Hepatic stellate cell (primary cell): ENCODE results near the gene HDAC2.
"Not testable (repeated sequence)": the region's sequence is repeated elsewhere in the genome, so short reads cannot be mapped to it uniquely, and the experiment has no call there.

Source experiments
- DNase-seq: peaks from one replicate; pipeline ENCODE4 v3.0.0; 2011; ENCODE audit warnings: low spot score

Gene HDAC2

DNA sequence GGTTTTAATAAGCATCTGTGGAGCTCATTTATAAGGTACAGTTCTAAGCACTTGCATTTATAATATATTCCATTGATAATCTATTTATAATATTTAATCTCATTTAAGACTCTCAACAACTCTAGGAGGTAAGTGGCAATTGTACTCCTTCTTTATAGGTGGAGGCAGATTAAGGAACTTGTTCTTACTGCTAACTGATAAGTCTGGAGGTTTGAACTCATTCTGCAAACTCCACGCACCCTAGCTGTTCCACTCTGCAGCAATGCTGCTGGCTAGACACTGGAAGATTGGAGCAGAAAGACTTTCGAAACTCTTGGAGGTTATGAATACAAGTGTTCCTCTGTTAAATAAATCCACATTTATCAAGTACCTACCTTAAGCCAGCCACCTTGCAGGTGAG lies 793 bp upstream of the HDAC2 start:
- DNase-seq, result no peak

DNA sequence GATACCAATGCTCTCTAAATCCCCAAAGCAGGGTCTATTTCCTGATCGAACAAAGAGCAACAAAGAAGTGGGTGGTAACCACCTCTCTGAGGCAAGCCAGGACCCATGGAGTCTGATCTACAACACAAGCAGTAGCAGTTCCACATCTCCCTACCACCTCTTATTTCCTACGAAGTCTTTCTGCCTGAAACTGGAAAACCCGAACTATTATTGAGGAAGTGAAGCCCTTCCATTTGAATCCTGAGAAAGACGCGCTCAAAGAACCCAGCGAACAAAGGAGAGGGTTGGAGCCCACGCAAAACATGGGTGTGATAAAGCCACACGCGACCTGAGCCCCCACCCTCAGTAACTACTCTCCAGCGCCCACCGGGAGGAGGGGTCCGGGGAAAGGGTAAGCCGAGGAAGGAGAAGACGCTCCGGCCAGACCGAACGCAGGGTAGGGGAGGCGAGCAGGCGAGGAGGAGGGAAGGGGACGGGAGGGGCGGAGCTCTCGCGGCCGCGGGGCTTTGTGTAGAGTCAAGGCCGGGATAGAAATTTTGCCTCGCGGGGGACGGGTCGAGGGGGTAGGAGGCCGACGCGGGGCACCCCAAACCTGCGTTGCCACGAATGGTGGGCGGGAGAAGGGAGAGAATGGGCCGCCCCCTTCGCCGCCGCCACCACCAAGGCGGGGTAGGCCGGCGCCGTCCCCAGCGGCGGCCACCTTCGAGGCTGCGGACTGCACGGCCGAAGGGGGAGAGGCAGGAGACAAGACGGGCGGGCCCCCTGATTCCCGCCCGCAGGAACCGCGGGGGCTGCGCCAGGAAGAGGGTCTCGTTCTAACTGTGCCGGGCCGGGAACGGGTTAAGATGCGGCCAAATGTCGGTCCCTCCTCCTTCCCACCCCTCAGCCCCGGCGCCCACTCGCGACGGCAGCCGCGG lies 802 bp downstream of the HDAC2 start:
- peak; percentile 37 for DNase-seq

DNA sequence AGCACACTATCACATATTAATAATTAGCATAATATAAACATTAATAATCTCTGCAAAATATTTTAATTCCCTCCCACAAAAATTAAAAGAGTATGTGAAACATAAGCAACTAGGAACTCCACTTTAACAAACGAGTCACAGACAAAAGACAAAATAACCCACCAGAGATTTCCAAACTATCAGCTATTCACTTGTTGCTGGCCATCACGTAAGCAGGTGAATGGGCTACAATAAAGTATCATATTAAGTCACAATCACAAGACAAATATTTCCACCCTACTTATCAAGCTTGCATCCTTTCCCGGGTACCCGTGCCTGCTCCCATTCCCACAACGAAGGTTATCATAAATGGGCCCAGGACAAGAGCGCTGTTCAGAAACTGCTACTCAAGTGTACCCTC lies 2.5 kb downstream of the HDAC2 start:
- no peak for DNase-seq

DNA sequence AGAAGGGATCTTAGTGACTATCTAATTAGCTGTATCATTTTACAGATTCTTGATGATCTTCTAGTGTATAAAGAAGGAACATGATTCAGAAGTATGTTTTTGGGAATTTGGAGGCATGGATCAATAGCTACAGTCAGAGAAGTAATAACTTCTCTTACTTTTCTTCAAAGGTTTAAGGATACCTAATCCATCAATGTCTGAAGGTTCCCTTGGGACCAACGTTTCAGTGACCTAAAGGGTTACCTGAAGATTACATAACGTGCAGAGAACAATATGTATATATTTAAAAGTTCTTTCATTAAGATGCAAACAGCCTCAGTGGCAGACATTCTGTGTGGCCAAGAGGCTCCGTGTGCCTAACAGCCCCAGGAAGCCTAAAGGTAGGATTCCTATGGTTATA lies 3.2 kb downstream of the HDAC2 start:
- no peak for DNase-seq

DNA sequence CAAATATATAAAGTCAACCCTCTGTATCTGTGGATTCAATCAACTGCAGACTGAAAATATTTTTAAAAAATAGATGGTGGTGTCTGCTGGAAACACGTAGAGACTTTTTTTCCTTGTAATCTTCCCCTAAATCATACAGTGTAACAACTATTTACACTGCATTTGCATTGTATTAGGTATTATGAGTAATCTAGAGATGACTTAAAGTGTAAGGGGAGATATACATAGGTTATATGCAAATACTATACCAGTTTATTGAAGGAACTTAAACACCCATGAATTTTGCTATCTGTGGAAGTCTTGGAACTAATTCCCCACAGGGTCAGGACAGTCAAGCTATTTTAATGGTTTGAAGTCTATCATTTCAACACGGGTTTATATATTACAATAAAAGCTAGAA lies 10.2 kb downstream of the HDAC2 start:
- DNase-seq, result no peak

DNA sequence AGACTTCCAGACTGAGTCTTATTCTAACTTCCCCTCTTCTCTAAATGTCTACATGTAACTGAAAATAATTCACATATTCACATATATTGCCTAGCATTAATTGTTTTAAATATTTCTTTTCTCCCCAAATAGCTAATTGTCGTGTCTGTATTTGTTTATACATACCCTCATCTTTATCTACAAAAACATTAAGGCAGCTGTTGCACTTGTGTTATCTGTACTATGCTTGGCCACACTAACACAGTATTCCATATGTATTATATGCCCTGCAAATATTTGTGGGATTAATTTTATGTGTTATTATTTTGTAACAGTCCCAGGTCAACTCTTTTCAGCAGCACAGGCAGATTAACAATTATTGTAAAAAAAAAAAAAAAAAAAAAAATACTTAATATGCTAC lies 11.7 kb downstream of the HDAC2 start:
- DNase-seq, result no peak

DNA sequence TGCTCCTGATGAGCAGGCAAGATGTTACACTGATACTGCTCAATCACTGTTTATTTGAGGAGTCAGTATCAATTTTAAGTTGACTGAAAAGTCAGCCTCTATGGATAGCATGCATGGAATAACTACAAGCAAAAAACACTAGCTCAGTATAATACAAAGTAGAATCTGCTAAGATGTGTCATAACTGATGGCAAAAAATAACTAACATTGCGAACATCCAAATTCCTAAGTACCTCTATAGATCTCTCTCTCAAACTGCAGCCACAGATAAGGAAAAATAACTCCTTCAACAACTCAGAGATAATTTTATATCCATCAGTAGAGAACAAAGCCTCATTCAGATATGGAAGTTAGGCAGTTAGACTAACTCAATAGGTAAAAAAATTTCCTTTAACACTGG lies 16.3 kb downstream of the HDAC2 start:
- DNase-seq, result no peak

DNA sequence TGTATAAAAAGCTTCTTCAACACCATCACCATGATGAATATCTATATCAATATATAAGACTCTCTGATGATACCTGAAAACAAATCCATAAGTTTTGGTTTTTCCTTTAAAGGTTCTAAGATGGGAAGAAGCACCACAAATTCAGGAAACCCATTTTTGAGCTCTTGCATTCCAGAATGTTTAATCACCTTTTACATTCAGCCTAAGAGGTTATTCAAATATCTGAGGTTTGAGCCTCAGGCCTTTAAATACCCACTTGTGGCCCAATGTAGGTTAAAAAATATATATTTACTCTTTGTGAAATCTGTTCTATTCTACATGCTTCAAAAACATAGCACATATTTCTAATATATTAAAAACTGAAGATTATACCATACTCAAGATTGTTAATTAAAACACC lies 17.6 kb downstream of the HDAC2 start:
- peak; percentile 8 for DNase-seq

DNA sequence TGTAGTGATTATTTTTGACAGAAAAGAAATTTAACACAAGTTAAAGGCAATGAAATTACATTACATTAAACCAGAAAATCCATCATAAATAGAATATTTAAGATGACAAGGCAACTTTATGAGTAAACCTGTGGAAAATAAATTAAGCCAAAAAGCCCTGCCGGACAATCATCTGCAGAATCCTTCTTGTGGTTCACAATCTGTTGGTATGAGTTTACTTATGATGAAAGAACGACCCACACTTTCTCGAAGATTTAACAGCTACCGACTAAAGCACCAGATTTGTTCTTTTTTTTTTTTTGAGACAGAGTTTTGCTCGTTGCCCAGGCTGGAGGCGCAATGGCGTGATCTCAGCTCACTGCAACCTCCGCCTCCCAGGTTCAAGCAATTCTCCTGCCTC lies 21.4 kb downstream of the HDAC2 start:
- DNase-seq, result no peak

DNA sequence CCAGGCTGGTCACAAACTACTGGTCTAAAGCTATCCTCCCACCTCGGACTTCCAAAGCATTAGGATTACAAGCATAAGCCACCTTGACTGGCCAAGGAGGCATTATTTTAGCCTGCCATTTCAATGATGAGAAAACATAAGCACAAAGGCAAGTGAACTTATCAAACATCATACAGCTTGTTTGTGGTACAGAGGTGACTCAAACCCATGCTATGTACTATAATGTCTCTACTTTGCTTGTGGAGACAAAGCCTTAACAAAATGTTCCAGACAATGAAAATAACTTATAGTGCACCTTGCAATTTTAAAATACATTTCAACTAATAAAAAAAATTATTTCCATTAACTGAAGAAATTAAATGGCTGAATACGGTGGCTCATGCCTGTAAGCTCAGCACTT lies 26.2 kb downstream of the HDAC2 start:
- DNase-seq, result no peak

DNA sequence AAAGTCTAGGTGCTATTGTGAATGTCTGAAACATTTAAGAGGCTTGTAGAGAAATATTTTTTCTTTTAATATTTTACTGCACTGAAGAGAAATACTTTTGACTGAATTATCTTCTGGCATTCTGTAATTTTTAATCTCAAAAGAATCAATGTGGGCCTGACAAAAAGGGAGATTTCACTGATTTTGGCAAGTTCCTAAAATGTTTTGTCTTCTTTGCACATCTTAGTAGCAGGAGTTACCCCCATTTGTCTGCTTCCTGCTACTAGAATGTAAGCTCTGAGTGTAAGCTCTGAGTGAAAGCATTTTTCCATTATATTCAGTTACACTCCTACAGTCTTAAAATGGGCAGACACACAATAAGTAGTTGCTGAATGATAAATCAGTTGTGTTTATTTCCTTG lies 31.1 kb downstream of the HDAC2 start:
- no peak for DNase-seq

DNA sequence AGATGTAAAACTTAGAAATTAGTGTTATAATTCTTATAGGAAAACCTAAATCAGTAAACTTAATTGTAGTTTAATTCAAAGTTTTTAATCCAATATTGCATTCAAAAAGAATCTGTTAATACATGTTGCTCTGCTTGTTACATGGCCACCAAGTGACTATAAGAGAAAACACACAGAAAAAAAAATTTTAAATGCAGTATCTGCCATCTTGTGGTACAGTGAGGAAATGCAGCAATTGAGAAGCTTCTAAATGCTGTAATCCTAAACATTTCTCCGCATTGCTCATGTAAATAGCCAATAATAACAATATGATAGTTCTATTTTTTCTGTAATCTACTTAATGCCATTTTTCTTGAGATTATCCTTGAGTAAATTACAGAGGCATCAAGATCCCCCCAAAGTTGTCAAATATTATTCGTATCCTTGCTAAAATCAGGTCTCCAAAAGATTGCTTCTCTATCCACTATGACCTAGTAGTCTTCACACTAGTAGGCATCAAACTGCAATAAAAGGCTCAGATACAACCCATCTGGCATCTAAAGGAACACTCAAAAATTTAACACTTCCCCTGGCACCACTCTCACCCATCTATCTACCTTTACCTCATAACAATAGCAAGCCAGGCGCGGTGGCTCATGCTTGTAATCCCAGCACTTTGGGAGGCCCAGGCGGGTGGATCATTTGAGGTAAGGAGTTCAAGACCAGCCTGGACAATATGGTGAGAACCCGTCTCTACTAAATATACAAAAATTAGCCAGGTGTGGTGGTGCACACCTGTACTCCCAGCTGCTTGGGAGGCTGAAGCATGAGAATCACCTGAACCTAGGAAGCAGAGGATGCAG lies 34.6 kb downstream of the HDAC2 start:
- peak; percentile 36 for DNase-seq

DNA sequence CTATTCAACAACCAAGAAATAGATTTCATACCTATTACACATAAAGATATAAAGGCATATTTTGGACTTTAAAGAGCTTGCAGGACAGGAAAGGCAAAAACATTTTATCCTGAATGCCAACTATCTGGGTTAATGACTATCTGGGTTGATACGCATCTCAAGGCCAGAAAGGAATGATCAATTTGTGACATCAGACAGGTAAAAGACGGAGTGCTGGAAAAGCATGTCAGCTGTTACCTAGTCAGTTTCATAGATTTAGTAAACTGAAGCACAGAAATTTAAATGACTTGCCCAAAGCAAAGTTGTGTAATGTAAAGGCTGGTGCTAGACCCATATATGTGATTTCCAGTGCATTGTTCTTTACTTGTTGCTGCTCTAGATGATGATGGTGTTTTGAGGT lies 36.8 kb downstream of the HDAC2 start:
- DNase-seq, result no peak

DNA sequence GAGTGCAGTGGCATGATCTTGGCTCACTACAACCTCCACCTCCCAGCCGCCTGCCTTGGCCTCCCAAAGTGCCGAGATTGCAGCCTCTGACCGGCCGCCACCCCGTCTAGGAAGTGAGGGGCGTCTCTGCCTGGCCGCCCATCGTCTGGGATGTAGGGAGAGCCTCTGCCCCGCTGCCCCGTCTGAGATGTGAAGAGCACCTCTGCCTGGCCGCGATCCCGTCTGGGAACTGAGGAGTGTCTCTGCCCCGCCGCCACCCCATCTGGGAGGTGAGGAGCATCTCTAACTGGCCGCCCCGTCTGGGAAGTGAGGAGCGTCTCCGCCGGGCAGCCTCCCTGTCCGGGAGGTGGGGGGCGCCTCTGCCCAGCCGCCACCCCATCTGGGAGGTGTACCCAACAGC lies 39.0 kb downstream of the HDAC2 start:
- DNase-seq, result not testable (repeated sequence)

DNA sequence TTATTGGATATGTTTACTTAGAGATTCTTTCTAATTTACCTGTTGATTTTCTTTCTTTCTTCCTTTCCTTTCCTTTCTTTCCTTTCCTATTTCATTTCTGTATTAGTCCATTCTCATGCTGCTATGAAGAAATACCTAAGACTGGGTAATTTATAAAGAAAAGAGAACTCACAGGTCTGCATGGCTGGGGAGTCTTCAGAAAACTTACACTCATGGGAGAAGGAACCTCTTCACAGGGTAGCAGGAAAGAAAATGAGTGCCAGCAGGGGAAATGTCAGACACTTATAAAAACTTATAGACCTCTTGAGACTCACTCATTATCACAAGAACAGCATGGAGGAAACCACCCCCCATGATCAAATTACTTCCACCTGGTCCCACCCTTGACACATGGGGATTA lies 40.8 kb downstream of the HDAC2 start:
- no peak for DNase-seq

DNA sequence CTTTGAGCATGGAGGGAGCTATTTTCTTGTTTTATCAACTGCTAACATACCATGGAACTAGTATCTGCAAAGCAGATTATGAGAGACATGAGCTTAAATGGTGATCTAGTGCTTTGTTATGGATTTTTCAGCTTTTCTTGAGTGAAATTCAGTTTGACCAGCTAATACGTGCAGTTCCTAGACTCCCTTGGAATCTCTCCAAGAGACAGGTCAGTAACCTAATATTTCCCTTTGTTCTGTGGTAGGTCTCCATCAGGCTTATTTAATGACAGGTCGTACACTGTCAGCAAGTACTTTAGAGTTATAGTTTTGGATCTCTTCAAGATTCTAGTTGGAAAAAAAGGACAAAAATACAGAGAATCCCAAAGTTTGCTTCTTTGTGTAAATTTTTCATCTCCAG lies 43.9 kb downstream of the HDAC2 start:
- DNase-seq, result no peak

DNA sequence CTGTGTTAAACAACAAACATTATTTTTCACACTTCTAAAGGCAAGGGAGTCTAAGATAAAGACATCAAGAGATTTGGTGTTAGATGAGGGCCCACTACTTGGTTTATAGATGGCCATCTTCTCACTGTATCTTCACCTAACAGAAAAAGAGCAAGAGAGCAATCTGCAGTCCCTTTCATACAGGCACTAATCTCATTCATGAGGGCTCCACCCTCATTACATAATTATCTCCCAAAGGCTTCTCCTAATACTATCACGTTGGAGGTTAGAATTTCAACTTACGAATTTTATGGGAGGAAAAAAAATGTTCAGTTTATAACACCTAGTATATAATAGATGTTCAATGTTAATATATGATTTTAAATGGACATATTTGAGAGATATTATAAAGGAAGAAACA lies 45.6 kb downstream of the HDAC2 start:
- no peak for DNase-seq

DNA sequence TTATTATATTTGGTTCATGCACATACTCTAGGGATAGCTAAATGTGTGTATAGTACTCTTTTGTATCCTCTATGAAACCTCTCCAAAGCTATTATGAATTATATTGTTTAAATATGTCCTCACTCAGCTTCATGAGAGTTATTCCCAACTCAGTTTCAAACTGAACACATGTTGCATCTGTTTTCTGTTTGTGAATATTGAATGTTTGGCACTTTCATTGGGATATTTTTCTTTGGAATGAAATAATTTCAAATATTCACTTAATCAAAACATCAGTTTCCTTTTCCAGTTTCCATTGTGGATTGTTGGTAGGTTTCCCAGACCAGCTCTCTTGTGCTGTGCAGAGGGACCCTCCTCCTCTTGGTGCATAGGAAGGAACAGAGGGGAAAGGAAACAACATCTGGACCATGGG lies 46.6 kb downstream of the HDAC2 start:
- no peak for DNase-seq

DNA sequence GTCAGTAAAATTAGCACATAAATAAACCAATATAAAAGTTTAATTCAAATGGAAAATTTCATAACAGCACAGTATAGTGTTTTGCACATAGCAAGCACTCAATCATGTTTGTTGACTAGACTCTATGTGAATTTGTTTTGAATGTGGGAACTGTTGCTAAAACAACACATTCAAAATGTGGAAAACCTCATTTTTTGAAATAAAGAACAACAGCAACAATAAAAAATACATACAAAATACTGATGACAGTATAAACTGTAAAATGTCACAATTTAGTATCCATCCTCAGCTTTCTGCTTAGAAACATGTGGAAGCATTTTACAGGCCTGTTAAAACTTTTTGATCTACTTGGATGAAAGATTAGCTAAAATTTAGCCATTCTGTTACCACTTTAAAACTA lies 47.4 kb downstream of the HDAC2 start:
- no peak for DNase-seq

DNA sequence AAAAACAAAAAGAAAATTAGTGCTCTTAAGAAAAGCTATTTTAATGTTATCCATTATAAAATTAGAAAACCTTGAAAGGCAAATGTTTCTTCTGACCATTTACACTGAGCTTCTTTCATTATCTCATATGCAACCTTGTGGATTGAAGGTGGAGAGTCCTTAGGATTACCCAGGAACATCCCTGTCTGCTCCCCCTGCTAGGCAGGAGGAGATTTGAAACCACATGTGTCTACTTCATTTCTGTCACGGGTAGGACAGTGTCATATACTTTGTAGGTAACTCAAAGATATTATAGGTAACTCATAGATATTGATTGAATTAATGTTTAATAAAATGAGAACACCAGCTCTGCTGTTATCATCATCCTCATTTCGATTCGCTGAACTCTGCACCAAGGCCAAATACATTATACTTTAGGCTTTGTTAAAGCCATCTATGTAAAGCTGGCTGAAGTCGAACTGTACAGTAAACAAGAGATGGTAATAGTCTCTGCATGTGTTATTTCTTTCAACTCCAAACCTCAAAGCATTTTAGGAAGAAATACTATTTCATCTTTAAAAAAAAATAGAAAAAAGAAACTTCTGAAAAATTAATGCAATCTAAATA lies 49.5 kb downstream of the HDAC2 start:
- no peak for DNase-seq

DNA sequence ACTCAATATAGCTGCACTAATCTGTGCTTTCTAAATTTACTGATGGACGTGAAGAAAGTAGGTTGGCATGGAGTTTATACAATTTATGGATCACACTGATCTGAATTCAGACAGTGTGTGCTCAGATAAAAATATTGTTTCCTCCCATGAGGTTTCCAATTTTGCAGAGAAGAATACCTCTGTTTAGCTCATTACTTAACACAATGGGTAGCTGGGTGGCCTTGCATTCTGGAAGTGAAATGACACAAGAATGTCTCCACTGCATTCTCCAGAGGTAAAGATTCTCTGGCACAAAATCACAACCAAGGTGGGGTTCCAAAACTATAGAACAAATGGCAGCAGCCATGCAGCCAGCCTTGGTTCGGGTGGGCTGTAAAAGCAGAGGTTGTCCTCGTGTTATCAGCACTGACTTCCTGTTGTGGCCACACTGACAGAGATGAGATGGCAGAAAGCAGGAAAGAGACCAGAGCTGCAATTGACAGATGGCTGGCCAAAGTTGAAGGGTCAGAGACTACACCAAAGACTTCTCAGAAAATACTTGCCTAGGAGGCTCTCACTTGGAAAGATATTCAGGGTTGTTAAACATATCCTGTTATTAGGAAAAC lies 50.2 kb downstream of the HDAC2 start:
- no peak for DNase-seq

DNA sequence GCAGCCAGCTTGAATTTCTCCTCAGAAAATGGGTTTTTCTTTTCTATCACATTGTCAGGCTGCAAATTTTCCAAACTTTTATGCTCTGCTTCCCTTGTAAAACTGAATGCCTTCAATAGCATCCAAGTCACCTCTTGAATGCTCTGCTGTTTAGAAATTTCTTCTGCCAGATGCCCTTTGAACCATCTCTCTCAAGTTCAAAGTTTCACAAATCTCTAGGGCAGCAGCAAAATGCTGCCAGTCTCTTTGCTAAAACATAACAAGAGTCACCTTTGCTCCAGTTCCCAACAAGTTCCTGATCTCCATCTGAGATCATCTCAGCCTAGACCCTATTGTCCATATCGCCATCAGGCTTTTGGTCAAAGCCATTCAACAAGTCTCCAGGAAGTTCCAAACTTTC lies 60.7 kb downstream of the HDAC2 start:
- DNase-seq, result not testable (repeated sequence)
